ENCODE data around the gene VTI1A.

DNA sequence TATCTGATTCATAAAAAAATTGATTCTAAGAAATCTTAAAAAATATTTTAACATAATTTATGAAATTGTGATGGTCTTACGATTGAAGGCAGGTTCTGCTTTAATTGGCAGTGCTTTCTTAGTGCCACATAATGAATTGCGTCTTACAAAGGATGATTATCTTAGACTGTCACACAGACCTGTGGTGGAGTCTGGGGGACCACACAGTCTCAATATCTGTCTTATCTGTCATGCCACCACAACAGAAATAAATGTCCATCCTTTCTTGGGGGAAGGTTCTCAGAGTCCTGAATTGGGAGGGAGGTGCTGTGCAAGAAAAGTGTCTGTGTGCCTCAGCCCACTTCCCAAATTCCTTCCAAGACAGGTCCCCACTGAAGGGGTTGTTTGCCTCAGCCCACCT is 34.3 kb upstream of the VTI1A start:
- TF ChIP-seq, protein P1, sequence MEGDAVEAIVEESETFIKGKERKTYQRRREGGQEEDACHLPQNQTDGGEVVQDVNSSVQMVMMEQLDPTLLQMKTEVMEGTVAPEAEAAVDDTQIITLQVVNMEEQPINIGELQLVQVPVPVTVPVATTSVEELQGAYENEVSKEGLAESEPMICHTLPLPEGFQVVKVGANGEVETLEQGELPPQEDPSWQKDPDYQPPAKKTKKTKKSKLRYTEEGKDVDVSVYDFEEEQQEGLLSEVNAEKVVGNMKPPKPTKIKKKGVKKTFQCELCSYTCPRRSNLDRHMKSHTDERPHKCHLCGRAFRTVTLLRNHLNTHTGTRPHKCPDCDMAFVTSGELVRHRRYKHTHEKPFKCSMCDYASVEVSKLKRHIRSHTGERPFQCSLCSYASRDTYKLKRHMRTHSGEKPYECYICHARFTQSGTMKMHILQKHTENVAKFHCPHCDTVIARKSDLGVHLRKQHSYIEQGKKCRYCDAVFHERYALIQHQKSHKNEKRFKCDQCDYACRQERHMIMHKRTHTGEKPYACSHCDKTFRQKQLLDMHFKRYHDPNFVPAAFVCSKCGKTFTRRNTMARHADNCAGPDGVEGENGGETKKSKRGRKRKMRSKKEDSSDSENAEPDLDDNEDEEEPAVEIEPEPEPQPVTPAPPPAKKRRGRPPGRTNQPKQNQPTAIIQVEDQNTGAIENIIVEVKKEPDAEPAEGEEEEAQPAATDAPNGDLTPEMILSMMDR (conservative IDR thresholded peaks at IDR 0.05; ENCODE audit: low read length) = no peak
- no peak for TF ChIP-seq EZH2phosphoT487 (IDR thresholded peaks at IDR 0.05; ENCODE audit: borderline replicate concordance)

Data from Loucy (cell line).